Measurements from ENCODE around the gene ZDHHC20.
A peak's percentile ranks its signal among the peaks of the same experiment; 100 is the strongest.
"Not testable (repeated sequence)": the region's sequence is repeated elsewhere in the genome, so short reads cannot be mapped to it uniquely, and the experiment has no call there.

The ZDHHC20 gene

GRCh38 chr13:21435231-21435630, 23.9 kb downstream of the ZDHHC20 start:
- no peak for DNase-seq

- DNase-seq, result no peak
These were observed 24.5 kb downstream of the ZDHHC20 start for GRCh38 chr13:21434588-21434987.

- no peak for DNase-seq
These were observed 29.9 kb downstream of the ZDHHC20 start for GRCh38 chr13:21429211-21429610.

GRCh38 chr13:21427741-21428140, 31.4 kb downstream of the ZDHHC20 start:
- no peak for DNase-seq

- no peak for DNase-seq
These were observed 32.9 kb downstream of the ZDHHC20 start for GRCh38 chr13:21426238-21426637.

GRCh38 chr13:21420706-21421105, 38.4 kb downstream of the ZDHHC20 start:
- DNase-seq, result no peak

- DNase-seq, result no peak
These were observed 46.1 kb downstream of the ZDHHC20 start for GRCh38 chr13:21413013-21413412.

- not testable (repeated sequence) for DNase-seq
These were observed 48.6 kb downstream of the ZDHHC20 start for GRCh38 chr13:21410453-21410852.

GRCh38 chr13:21405309-21405708, 53.8 kb downstream of the ZDHHC20 start:
- DNase-seq, result no peak

- no peak for DNase-seq
These were observed 56.4 kb downstream of the ZDHHC20 start for GRCh38 chr13:21402586-21403307.

GRCh38 chr13:21399741-21400140, 59.4 kb downstream of the ZDHHC20 start:
- DNase-seq, result peak; percentile 3

- peak; percentile 14 for DNase-seq
These were observed 63.1 kb downstream of the ZDHHC20 start for GRCh38 chr13:21395953-21396352.

- DNase-seq, result no peak
These were observed 70.0 kb downstream of the ZDHHC20 start for GRCh38 chr13:21389124-21389523.

GRCh38 chr13:21385710-21386109, 73.4 kb downstream of the ZDHHC20 start:
- no peak for DNase-seq

GRCh38 chr13:21383090-21383489, 76.0 kb downstream of the ZDHHC20 start:
- no peak for DNase-seq

- not testable (repeated sequence) for DNase-seq
These were observed 81.8 kb downstream of the ZDHHC20 start for GRCh38 chr13:21376998-21377985.

- no peak for DNase-seq
These were observed 86.6 kb downstream of the ZDHHC20 start for GRCh38 chr13:21372530-21372929.

GRCh38 chr13:21371011-21371410, 88.1 kb downstream of the ZDHHC20 start:
- DNase-seq, result no peak

GRCh38 chr13:21365574-21365973, 93.5 kb downstream of the ZDHHC20 start:
- DNase-seq, result peak; percentile 2

- no peak for DNase-seq
These were observed 94.2 kb downstream of the ZDHHC20 start for GRCh38 chr13:21364916-21365315.

- no peak for DNase-seq
These were observed 94.7 kb downstream of the ZDHHC20 start for GRCh38 chr13:21364357-21364756.

GRCh38 chr13:21362741-21363140, 96.4 kb downstream of the ZDHHC20 start:
- no peak for DNase-seq

- no peak for DNase-seq
These were observed 97.4 kb downstream of the ZDHHC20 start for GRCh38 chr13:21361706-21362105.

GRCh38 chr13:21361123-21361522, 98.0 kb downstream of the ZDHHC20 start:
- DNase-seq, result no peak
